Measurements from ENCODE around the gene POP4. TPM values are rescaled to one million over a fixed set of nuclear protein-coding genes. Genes with fewer than 3 reads are reported as not detected.
A peak's percentile ranks its signal among the peaks of the same experiment; 100 is the strongest.

The POP4 gene
- total RNA-seq, 1 donor from 2014 or later = 52.7 TPM

DNA sequence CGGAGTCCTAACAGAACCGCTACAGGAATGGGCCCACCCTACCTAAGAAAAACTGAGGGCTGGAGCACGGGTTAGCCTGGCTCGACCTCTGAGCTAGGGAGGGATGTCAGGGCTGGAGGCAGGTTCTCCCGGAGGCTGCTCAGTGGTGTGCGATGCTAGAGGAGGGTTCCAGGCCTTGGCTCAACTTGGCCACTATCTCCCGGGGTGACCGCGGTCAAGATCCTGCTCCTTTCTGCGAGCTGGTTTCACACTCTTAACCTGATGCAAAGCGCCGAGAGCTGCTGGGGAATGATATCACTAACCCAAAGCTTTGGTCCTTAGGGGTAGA, 301 bp downstream of the POP4 start:
- no peak for DNase-seq (ENCODE audit: low spot score, unreplicated experiment)
- H3K36me3 Mint-ChIP-seq (ENCODE audit: insufficient read depth) = peaks cover 3% of the 10 kb centered on the region
- peak overlapping the region; percentile 100 for H3K4me3 Mint-ChIP-seq (ENCODE audit: low read depth)
- TF ChIP-seq, protein P1, sequence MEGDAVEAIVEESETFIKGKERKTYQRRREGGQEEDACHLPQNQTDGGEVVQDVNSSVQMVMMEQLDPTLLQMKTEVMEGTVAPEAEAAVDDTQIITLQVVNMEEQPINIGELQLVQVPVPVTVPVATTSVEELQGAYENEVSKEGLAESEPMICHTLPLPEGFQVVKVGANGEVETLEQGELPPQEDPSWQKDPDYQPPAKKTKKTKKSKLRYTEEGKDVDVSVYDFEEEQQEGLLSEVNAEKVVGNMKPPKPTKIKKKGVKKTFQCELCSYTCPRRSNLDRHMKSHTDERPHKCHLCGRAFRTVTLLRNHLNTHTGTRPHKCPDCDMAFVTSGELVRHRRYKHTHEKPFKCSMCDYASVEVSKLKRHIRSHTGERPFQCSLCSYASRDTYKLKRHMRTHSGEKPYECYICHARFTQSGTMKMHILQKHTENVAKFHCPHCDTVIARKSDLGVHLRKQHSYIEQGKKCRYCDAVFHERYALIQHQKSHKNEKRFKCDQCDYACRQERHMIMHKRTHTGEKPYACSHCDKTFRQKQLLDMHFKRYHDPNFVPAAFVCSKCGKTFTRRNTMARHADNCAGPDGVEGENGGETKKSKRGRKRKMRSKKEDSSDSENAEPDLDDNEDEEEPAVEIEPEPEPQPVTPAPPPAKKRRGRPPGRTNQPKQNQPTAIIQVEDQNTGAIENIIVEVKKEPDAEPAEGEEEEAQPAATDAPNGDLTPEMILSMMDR (IDR thresholded peaks at IDR 0.05; ENCODE audit: unreplicated experiment) = no peak
- H3K27ac Mint-ChIP-seq = peak overlapping the region; percentile 99
- H3K9me3 Mint-ChIP-seq (ENCODE audit: low read depth) = no peaks in the 10 kb centered on the region
- peaks cover 12% of the 10 kb centered on the region for H3K4me1 Mint-ChIP-seq (ENCODE audit: low read depth)
- H3K27me3 Mint-ChIP-seq = no peaks in the 10 kb centered on the region

DNA sequence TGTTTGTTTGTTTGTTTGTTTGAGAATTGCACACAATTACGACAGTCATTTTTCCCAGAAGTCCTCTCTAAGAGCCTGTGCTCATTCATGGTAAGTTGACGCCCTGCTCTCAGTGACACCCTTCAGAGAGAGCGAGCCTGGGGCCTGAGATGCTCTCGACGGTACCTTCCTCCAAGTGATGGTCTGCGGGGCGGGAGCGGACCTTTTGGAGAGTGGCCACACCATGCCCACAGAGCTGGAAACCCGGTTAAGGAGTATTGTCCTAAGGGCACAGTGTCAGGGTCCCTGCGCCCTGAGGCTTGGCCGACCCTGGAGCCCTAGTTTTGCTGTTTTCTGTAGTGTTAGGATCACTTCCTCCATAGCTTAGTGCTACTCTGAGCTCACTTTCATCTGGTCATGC, 3.6 kb downstream of the POP4 start:
- no peaks in the 10 kb centered on the region for H3K27me3 Mint-ChIP-seq
- H3K27ac Mint-ChIP-seq = no peak overlapping the region
- peaks cover 12% of the 10 kb centered on the region for H3K4me1 Mint-ChIP-seq (ENCODE audit: low read depth)
- TF ChIP-seq, protein P1 (IDR thresholded peaks at IDR 0.05; ENCODE audit: unreplicated experiment) = no peak
- DNase-seq (ENCODE audit: low spot score, unreplicated experiment) = no peak
- peaks cover 9% of the 10 kb centered on the region for H3K36me3 Mint-ChIP-seq (ENCODE audit: insufficient read depth)
- no peaks in the 10 kb centered on the region for H3K9me3 Mint-ChIP-seq (ENCODE audit: low read depth)
- H3K4me3 Mint-ChIP-seq (ENCODE audit: low read depth) = no peak overlapping the region

DNA sequence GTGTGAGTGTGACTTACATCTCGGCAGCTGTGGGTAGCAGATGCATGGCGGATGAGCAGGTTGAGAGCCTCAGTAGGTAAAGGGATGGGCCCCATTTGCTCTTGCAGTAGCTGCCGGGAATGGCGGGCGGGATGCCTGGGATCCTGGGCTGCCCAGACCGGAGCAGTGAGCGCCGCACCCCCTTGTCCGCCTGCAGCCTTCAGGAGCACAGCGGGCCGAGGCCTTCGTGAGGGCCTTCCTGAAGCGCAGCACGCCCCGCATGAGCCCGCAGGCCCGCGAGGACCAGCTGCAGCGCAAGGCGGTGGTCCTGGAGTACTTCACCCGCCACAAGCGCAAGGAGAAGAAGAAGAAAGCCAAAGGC, 4.1 kb downstream of the POP4 start:
- H3K4me1 Mint-ChIP-seq (ENCODE audit: low read depth) = peaks cover 12% of the 10 kb centered on the region
- TF ChIP-seq, protein P1 (IDR thresholded peaks at IDR 0.05; ENCODE audit: unreplicated experiment) = no peak
- no peak overlapping the region for H3K27ac Mint-ChIP-seq
- H3K36me3 Mint-ChIP-seq (ENCODE audit: insufficient read depth) = peaks cover 9% of the 10 kb centered on the region
- no peaks in the 10 kb centered on the region for H3K27me3 Mint-ChIP-seq
- no peaks in the 10 kb centered on the region for H3K9me3 Mint-ChIP-seq (ENCODE audit: low read depth)
- H3K4me3 Mint-ChIP-seq (ENCODE audit: low read depth) = no peak overlapping the region
- no peak for DNase-seq (ENCODE audit: low spot score, unreplicated experiment)

DNA sequence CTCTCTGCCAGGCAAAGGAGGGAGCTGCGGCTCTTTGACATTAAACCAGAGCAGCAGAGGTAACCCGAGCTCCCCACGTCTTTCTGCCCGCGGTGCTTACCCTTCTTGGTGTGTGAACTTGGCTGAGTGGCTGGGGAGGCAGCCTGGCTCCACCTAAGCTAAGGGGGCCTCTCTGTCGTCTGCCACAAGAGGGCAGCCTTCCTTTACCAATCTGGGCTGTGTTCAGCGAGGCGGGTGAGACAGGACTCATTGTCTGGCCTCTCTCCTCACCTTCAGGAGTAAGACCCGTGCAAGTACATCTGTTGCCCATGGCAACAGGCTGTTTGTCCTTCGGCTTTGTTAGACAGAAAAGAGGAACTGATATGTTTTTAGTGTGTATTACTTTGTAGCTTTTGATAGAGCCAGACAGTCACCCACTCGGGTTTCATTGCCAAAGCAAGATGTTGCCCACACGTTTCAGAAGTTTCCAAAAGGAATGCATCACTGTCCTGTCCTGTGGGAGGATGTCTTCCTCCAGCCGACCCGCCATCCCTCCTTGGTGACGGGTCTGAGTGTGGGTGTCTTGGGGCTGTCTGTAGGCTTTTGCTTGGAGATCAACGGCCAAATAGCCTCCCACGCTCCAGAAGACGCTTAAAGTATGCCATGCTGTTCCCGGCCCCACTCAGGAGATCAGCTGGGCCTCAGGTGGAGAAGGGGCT, 4.6 kb downstream of the POP4 start:
- TF ChIP-seq, protein P1 (IDR thresholded peaks at IDR 0.05; ENCODE audit: unreplicated experiment) = peak; percentile 93
- H3K36me3 Mint-ChIP-seq (ENCODE audit: insufficient read depth) = peaks cover 9% of the 10 kb centered on the region
- peak; percentile 74 for DNase-seq (ENCODE audit: low spot score, unreplicated experiment)
- H3K4me1 Mint-ChIP-seq (ENCODE audit: low read depth) = peaks cover 12% of the 10 kb centered on the region
- H3K9me3 Mint-ChIP-seq (ENCODE audit: low read depth) = no peaks in the 10 kb centered on the region
- H3K27me3 Mint-ChIP-seq = no peaks in the 10 kb centered on the region
- no peak overlapping the region for H3K4me3 Mint-ChIP-seq (ENCODE audit: low read depth)
- no peak overlapping the region for H3K27ac Mint-ChIP-seq

DNA sequence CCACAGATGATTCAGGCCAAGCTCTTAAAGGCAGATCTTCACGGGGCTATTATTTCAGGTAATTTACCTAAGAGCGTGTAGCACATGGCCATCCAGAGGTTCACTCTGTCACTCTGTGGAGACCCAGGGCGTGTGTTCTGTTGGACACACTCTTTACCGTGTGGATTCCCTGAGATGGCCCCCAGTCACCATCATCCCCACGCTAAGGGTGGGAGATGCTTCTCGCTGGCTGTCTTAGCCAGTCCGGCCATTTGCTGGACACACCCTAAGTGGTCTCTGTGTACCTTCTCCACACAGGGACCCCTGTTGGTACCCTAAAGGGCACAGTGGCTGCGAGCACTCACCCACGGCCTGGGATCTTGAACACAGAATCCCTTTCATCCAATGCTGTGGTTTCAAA, 6.0 kb downstream of the POP4 start:
- Mint-ChIP-seq H3K4me1 (ENCODE audit: low read depth) (peaks cover 2% of the 10 kb centered on the region), H3K9me3 (ENCODE audit: low read depth) (no peaks in the 10 kb centered on the region), H3K27ac (no peak overlapping the region), H3K36me3 (ENCODE audit: insufficient read depth) (peaks cover 9% of the 10 kb centered on the region), H3K27me3 (no peaks in the 10 kb centered on the region), H3K4me3 (ENCODE audit: low read depth) (no peak overlapping the region)
- TF ChIP-seq, protein P1 (IDR thresholded peaks at IDR 0.05; ENCODE audit: unreplicated experiment) = no peak
- DNase-seq (ENCODE audit: low spot score, unreplicated experiment) = no peak

All from progenitor cell of endocrine pancreas (in vitro differentiated cells).